Right atrium auricular region (tissue), 2 donors: ENCODE results near the gene ECHS1. TPM values are rescaled to one million over a fixed set of nuclear protein-coding genes. Genes with fewer than 3 reads are reported as not detected.

Source experiments
- DNase-seq: peaks from one replicate; pipeline ENCODE4 v3.0.0-alpha.2; 2019; ENCODE audit warnings: low spot score
- H3K27ac ChIP-seq, 2 donors: fragments of 200-600 bp; sonication (generic); 1 replicate in 1 of 2; 2 replicates in 1 of 2; pipeline ENCODE4 v1.5.1; 2016 to 2019
- H3K27me3 ChIP-seq, 2 donors: fragments of 200-600 bp; sonication (generic); one replicate each; pipeline versions ENCODE4 v1.5.1 to v1.6.0; 2017 to 2019
- H3K36me3 ChIP-seq: fragments of 200-600 bp; sonication (generic); one replicate; pipeline ENCODE4 v1.5.1; 2016
- H3K4me1 ChIP-seq, 2 donors: fragments of 200-600 bp; sonication (generic); one replicate each; pipeline versions ENCODE4 v1.5.1 to v1.6.0; 2017 to 2019
- H3K4me3 ChIP-seq, 2 donors: fragments of 200-600 bp; sonication (generic); 1 replicate in 1 of 2; 2 replicates in 1 of 2; pipeline ENCODE4 v1.5.1; 2017 to 2019; ENCODE audit warnings: mild to moderate bottlenecking in 1 of 2, moderate library complexity in 1 of 2
- H3K9me3 ChIP-seq, 2 donors: fragments of 200-600 bp; sonication (generic); one replicate each; pipeline ENCODE4 v1.5.1; 2019
- total RNA-seq, 2 donors: library from RNA; depleted of rRNA; stranded (reverse); fragments of >200 nt; gene quantifications; one replicate each; pipeline ENCODE4 v1.1.0, GENCODE V29; 2016
- TF ChIP-seq, protein P1 (sequence below), 2 donors: fragments of 200-600 bp; sonication (generic); IDR thresholded peaks; one replicate each; pipeline ENCODE4 v1.5.1; 2019; ENCODE audit warnings: antibody characterized with exemption in 2 of 2

The ECHS1 gene
- total RNA-seq, 2 donors from 2014 or later = 89.8 to 146 TPM

DNA sequence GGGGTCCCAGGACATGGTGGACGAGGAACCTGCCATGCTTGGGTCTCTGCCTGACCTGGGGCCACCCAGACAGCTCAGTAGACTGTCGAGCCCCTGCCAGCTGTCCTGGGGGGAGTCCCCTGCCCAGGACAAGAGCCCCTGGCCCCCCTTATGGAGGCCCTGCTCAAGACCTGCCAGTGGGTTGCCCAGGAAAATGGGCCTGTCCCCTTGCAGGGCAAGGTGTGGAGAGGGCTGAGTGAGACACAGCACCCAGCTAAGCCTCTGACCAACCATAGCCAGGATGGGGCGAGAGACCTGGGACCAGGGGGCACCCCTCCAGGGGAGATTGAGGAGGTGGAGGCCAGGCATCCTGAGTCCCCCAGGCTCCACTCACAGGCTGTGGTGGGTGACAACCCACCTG lies 17.2 kb downstream of the ECHS1 start:
- Histone ChIP-seq H3K27me3 (no peaks in the 10 kb centered on the region), H3K4me1 (peaks cover 0 to 17% of the 10 kb centered on the region in 2 donors), H3K4me3 (no peak overlapping the region), H3K36me3 (no peaks in the 10 kb centered on the region), H3K27ac (no peak overlapping the region), H3K9me3 (no peaks in the 10 kb centered on the region)
- no peak for DNase-seq
- TF ChIP-seq, protein P1, sequence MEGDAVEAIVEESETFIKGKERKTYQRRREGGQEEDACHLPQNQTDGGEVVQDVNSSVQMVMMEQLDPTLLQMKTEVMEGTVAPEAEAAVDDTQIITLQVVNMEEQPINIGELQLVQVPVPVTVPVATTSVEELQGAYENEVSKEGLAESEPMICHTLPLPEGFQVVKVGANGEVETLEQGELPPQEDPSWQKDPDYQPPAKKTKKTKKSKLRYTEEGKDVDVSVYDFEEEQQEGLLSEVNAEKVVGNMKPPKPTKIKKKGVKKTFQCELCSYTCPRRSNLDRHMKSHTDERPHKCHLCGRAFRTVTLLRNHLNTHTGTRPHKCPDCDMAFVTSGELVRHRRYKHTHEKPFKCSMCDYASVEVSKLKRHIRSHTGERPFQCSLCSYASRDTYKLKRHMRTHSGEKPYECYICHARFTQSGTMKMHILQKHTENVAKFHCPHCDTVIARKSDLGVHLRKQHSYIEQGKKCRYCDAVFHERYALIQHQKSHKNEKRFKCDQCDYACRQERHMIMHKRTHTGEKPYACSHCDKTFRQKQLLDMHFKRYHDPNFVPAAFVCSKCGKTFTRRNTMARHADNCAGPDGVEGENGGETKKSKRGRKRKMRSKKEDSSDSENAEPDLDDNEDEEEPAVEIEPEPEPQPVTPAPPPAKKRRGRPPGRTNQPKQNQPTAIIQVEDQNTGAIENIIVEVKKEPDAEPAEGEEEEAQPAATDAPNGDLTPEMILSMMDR (IDR thresholded peaks at IDR 0.05) = no peak

DNA sequence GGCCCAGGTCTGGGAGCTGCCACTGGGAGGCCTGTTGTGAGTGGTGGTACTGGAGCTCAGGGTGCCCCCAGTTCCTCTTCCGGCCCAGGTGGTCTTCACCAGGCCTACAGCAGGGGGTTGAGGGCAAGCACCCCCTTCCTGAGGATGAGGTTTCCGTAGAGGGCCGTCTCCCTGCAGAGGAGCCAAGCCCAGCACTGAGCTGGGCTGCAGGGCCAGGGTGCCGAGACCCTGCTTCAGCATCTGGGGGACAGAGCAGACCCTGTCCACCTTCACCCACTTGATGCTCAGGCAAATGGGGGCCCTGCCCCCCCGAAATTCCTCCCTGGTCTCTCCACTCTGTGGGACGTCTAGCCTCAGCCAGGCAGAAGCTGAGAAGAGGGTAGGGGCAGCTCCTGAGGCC lies 17.9 kb downstream of the ECHS1 start:
- H3K9me3 ChIP-seq = no peaks in the 10 kb centered on the region
- no peak for DNase-seq
- no peak overlapping the region for H3K4me3 ChIP-seq
- TF ChIP-seq, protein P1 (IDR thresholded peaks at IDR 0.05) = no peak
- peaks cover 0 to 17% of the 10 kb centered on the region in 2 donors for H3K4me1 ChIP-seq
- no peaks in the 10 kb centered on the region for H3K27me3 ChIP-seq
- H3K27ac ChIP-seq = no peak overlapping the region
- no peaks in the 10 kb centered on the region for H3K36me3 ChIP-seq

DNA sequence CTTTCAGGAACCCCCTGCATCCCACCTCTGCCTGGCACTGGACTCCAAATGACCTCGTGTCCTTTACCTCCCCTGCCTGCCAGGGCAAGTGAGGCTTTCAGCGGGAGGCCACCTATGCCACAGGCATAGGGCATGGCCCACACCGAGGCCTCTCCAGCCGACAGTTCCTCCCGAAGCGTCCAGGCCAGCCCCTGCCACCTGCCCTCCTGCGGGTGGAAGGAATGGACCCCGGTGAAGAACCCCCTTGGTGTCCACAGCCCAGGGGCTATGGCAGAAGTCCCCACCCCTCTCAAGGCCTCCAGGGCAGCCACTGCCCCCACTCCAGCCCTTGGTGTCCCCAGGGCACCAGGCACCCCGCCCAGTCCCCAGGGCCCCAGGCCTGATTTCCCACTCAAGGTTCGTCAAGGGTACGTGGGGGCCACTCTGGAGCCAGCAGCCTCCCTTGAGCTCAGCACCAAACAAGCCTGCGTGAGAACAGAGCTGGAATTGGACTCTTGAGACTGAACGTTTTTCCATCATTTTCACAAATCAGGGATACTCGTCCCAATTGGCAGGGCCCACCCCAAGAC lies 18.4 kb downstream of the ECHS1 start:
- Histone ChIP-seq H3K4me3 (no peak overlapping the region), H3K27ac (no peak overlapping the region), H3K27me3 (no peaks in the 10 kb centered on the region), H3K9me3 (no peaks in the 10 kb centered on the region), H3K36me3 (no peaks in the 10 kb centered on the region), H3K4me1 (peaks cover 0 to 17% of the 10 kb centered on the region in 2 donors)
- TF ChIP-seq, protein P1 (IDR thresholded peaks at IDR 0.05) = no peak
- no peak for DNase-seq

DNA sequence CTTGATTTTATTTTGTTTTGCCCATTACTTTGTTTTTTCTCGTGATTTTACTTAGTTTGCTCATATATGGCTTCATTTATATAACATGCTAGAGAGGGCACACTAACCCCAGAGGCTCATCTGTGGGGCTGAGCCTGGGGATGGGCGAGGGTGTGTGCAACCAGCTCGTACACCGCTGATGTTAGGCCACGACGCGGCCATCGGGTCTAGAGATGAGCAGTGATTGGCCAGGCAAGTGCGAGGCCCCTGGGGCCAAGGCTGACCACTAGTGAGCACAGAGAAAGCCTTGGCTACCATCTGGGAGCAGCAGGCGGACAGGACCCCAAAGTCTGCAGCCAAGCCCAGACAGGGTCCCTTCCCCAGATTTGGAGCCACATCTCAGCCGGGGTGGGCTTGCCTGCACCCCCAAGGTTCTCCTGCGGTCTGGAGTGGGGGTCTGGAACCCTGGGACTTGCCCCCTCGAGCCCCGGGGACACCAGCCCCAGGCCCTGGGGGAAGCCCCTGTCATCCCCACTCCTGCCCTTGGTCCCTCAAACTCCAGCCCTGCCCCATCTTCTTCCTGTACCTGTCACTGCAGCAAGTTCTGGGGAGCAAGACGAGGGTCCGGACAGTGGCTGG lies 19.1 kb downstream of the ECHS1 start:
- H3K9me3 ChIP-seq = no peaks in the 10 kb centered on the region
- peaks cover 0 to 17% of the 10 kb centered on the region in 2 donors for H3K4me1 ChIP-seq
- DNase-seq = no peak
- H3K27me3 ChIP-seq = no peaks in the 10 kb centered on the region
- no peak overlapping the region for H3K4me3 ChIP-seq
- TF ChIP-seq, protein P1 (IDR thresholded peaks at IDR 0.05) = no peak
- H3K36me3 ChIP-seq = no peaks in the 10 kb centered on the region
- no peak overlapping the region for H3K27ac ChIP-seq

DNA sequence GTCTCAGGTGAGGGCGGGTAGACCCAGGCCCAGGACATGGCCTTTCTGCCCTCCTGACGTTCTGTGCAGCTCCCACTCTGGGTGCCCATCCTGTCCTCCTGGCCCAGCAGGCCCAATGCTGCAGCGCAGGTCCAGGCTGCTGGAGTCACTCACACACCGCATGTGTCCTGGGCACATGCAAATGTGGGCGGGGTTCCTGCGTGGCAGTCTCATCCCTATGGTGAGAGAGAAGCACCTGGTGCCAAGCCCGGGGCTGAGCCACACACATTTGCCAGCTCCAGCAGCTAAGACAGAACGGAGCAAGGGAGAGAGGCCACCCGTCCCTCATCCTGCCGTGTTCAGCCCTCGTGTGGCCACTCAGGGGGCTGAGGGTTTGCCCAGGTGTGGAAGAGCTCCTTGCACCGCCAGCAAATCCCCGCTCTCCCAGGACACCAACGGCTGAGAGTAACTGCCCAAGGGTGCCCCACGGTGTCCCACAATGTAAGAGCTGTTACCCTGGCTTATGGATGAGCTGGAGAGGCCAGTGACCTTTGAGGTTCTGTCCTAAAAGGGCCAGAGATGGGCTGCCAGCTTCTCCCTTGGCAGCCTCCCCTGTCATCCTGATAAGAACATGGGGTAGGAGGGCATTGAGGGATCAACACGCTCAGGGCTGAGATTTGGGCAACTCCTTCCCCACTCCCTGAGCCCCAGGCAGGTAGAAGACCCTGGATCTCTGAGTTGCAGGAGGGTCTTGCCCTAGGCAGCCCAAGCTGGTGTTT lies 19.8 kb downstream of the ECHS1 start:
- no peak overlapping the region for H3K4me3 ChIP-seq
- H3K9me3 ChIP-seq = no peaks in the 10 kb centered on the region
- peaks cover 0 to 17% of the 10 kb centered on the region in 2 donors for H3K4me1 ChIP-seq
- H3K36me3 ChIP-seq = no peaks in the 10 kb centered on the region
- no peak overlapping the region for H3K27ac ChIP-seq
- TF ChIP-seq, protein P1 (IDR thresholded peaks at IDR 0.05) = no peak
- DNase-seq = no peak
- H3K27me3 ChIP-seq = no peaks in the 10 kb centered on the region
